K562 (cell line): ENCODE results near the gene L3MBTL1. TPM values are rescaled to one million over a fixed set of nuclear protein-coding genes. Genes with fewer than 3 reads are reported as not detected.

Source experiments
- CBFA2T3 ChIP-seq: fragments of 450-650 bp; IDR thresholded peaks from 2 replicates; pipeline ENCODE4 v1.6.1; 2017
- KAT2B ChIP-seq: IDR thresholded peaks from one replicate; pipeline ENCODE4 v1.6.1; 2012; ENCODE audit warnings: low read depth, mild to moderate bottlenecking, control low read depth, inconsistent platforms, low read length, moderate library complexity
- NFIC ChIP-seq: fragments of 450-650 bp; IDR thresholded peaks from 2 replicates; pipeline ENCODE4 v1.6.1; 2017; ENCODE audit warnings: mild to moderate bottlenecking, inconsistent platforms
- YY1 ChIP-seq, 3 experiments: IDR thresholded peaks; 2 replicates each; pipeline ENCODE4 v1.6.1; 2011; ENCODE audit warnings: low read length in 2 of 3, mild to moderate bottlenecking in 2 of 3, moderate library complexity in 2 of 3, borderline replicate concordance in 1 of 3, control low read depth in 1 of 3, low read depth in 1 of 3; ENCODE audit not compliant: insufficient read depth in 3 of 3, insufficient replicate concordance in 2 of 3, control insufficient read depth in 1 of 3, insufficient read length in 1 of 3; ENCODE audit errors: extremely low read depth in 1 of 3
- ZNF436 ChIP-seq: fragments of 250-450, 450-650 bp; sonication (Bioruptor Pico); formaldehyde crosslinking; IDR thresholded peaks from 2 replicates; pipeline ENCODE4 v1.7.0; 2020; ENCODE audit warnings: mild to moderate bottlenecking
- polyA plus RNA-seq, 8 experiments: library from polyadenylated mRNA; depleted of rRNA in 4 of 8; stranded (reverse) in 5 of 8; unstranded in 3 of 8; fragments of >200 nt; fragmentation: Nextera tagmentation in 2 of 8; fragmentation: Illumina TruSeq in 1 of 8; extraction: Ambion mirVana in 2 of 8; extraction: Trizol in 1 of 8; gene quantifications; 2 replicates each; pipeline versions ENCODE4 v1.2.1 to v1.2.3, GENCODE V29; 2011 to 2014; ENCODE audit warnings: inconsistent platforms in 1 of 8, missing spikeins in 1 of 8
- total RNA-seq, 7 experiments: library from RNA; depleted of rRNA in 6 of 7; stranded (reverse); fragments of >200 nt in 6 of 7; fragmentation: Illumina TruSeq in 2 of 7; extraction: Trizol in 2 of 7; gene quantifications; 2 replicates each; pipeline versions ENCODE4 v1.2.1 to v1.2.3, GENCODE V29; 2011 to 2021; ENCODE audit warnings: low replicate concordance in 1 of 7
- TF ChIP-seq, protein P1 (sequence below): fragments of 250-450 bp; sonication (Bioruptor Pico); IDR thresholded peaks from 2 replicates; pipeline ENCODE4 v1.8.0; 2022; ENCODE audit warnings: moderate library complexity, mild to moderate bottlenecking, inconsistent platforms
- TF ChIP-seq, protein P2 (sequence below): sonication (generic); formaldehyde crosslinking; IDR thresholded peaks from 2 replicates; pipeline ENCODE4 v1.8.0; 2022; ENCODE audit warnings: mild to moderate bottlenecking, missing genetic modification reagents

The L3MBTL1 gene
- total and polyA plus RNA-seq, 9 of the 15 experiments (the other 6 are each of a cell fraction or from before 2014, with no cell fraction given) = 0.77 to 10.0 (median 4.4) TPM

DNA sequence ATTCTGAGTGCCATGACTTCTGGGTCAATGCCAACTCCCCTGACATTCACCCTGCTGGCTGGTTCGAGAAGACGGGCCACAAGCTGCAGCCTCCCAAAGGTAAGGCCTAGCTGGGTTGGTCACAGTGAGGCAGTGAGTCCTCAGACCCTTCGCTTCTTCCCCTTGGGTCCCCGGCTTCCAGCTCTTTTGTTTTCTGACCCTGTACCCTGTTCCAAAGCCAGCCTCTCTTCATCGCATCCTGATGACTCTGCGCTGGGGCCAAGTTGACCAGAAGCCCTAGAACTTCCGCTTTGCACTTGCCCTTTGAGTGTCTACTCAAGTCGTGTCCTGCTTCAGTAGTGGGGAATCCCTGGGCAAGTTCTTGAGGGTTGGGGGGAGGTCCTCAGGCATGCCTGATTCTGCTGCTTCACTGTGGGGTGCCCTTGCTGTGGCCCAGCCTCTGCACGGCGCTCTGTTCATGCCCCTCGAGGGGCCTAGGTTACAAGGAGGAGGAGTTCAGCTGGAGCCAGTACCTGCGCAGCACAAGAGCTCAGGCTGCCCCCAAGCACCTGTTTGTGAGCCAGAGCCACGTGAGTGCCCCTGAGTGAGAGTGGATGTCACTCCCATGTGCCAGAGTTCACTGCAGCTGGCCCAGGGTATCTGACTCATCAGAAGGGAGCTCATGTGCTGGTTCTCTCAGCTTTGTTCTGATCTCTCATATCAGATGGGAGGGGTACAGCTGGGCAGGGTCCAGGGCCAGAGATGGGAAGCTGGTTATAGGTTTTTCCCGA is 23.0 kb downstream of the L3MBTL1 start (continued):
- TF ChIP-seq, protein P1, sequence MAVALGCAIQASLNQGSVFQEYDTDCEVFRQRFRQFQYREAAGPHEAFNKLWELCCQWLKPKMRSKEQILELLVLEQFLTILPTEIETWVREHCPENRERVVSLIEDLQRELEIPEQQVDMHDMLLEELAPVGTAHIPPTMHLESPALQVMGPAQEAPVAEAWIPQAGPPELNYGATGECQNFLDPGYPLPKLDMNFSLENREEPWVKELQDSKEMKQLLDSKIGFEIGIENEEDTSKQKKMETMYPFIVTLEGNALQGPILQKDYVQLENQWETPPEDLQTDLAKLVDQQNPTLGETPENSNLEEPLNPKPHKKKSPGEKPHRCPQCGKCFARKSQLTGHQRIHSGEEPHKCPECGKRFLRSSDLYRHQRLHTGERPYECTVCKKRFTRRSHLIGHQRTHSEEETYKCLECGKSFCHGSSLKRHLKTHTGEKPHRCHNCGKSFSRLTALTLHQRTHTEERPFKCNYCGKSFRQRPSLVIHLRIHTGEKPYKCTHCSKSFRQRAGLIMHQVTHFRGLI = no peak
- TF ChIP-seq KAT2B (no peak), NFIC (peak; percentile 6; the same call in 1 of the 2 replicates), CBFA2T3 (no peak), ZNF436 (CRISPR knock-in tag) (no peak), YY1 (IDR thresholded peaks at IDR 0.05; ENCODE audit: borderline replicate concordance in 1 of 3, control insufficient read depth in 1 of 3, extremely low read depth in 1 of 3, insufficient read depth in 3 of 3, insufficient read length in 1 of 3, insufficient replicate concordance in 2 of 3, low read depth in 1 of 3, low read length in 2 of 3) (no peak)
- TF ChIP-seq, protein P2, sequence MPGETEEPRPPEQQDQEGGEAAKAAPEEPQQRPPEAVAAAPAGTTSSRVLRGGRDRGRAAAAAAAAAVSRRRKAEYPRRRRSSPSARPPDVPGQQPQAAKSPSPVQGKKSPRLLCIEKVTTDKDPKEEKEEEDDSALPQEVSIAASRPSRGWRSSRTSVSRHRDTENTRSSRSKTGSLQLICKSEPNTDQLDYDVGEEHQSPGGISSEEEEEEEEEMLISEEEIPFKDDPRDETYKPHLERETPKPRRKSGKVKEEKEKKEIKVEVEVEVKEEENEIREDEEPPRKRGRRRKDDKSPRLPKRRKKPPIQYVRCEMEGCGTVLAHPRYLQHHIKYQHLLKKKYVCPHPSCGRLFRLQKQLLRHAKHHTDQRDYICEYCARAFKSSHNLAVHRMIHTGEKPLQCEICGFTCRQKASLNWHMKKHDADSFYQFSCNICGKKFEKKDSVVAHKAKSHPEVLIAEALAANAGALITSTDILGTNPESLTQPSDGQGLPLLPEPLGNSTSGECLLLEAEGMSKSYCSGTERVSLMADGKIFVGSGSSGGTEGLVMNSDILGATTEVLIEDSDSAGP (CRISPR knock-in tag) = no peak
